WTC11 (cell line): ENCODE data around the gene HOXC4. TPM values are rescaled to one million over a fixed set of nuclear protein-coding genes. Genes with fewer than 3 reads are reported as not detected.
"Not testable (repeated sequence)": the region's sequence is repeated elsewhere in the genome, so short reads cannot be mapped to it uniquely, and the experiment has no call there.

Experiments used
- ATAC-seq: fragments of 200-7000 bp; cut with Tn5 transposase; 2 replicates; pipeline ENCODE4 v1.10.0; 2021; ENCODE audit warnings: mild to moderate bottlenecking, moderate library complexity
- CTCF ChIA-PET: fragments of 300-600 bp; sonication (Branson Sonifier 250); formaldehyde crosslinking; loops from one replicate; lab custom pipeline; 2021; ENCODE audit warnings: antibody characterized with exemption; lab: Charles Lee
- POLR2A ChIA-PET: fragments of 350-600 bp; sonication (Branson Sonifier 250); formaldehyde crosslinking; loops from one replicate; lab custom pipeline; 2021; ENCODE audit warnings: antibody characterized with exemption; lab: Charles Lee
- DNase-seq: peaks from one replicate; pipeline ENCODE4 v3.0.0; 2021; ENCODE audit warnings: low spot score
- H3K27ac Mint-ChIP-seq: 2 replicates; pipeline ENCODE4 v1.8.0; 2021; ENCODE audit warnings: mixed read lengths
- H3K27me3 Mint-ChIP-seq: 2 replicates; pipeline ENCODE4 v1.8.0; 2021; ENCODE audit warnings: low read depth, mild to moderate bottlenecking, moderate library complexity, mixed read lengths
- H3K36me3 Mint-ChIP-seq: 2 replicates; pipeline ENCODE4 v1.8.0; 2021; ENCODE audit warnings: mixed read lengths
- H3K4me1 Mint-ChIP-seq: 2 replicates; pipeline ENCODE4 v1.8.0; 2022; ENCODE audit warnings: mixed read lengths
- H3K4me3 Mint-ChIP-seq: 2 replicates; pipeline ENCODE4 v1.8.0; 2021; ENCODE audit warnings: mild to moderate bottlenecking, moderate library complexity, mixed read lengths
- H3K9me3 Mint-ChIP-seq: 2 replicates; pipeline ENCODE4 v1.8.0; 2021; ENCODE audit warnings: mixed read lengths
- FOXK1 ChIP-seq: sonication (generic); formaldehyde crosslinking; IDR thresholded peaks from 2 replicates; pipeline ENCODE4 v1.8.0; 2022; ENCODE audit warnings: mild to moderate bottlenecking, moderate library complexity, missing genetic modification reagents
- GABPB1 ChIP-seq: sonication (generic); formaldehyde crosslinking; IDR thresholded peaks from 2 replicates; pipeline ENCODE4 v1.8.1; 2023; ENCODE audit warnings: mild to moderate bottlenecking, missing genetic modification reagents
- GTF2I ChIP-seq: fragments of 250-450 bp; sonication (Bioruptor Pico); conservative IDR thresholded peaks from 2 replicates; pipeline ENCODE4 v1.4.0; 2021; ENCODE audit warnings: mild to moderate bottlenecking
- HMGA2 ChIP-seq: fragments of 250-450 bp; sonication (Bioruptor Pico); IDR thresholded peaks from 2 replicates; pipeline ENCODE4 v1.4.0; 2021; ENCODE audit warnings: mild to moderate bottlenecking, moderate library complexity
- KAT7 ChIP-seq: sonication (generic); formaldehyde crosslinking; IDR thresholded peaks from 2 replicates; pipeline ENCODE4 v1.8.1; 2023; ENCODE audit warnings: missing genetic modification reagents, mild to moderate bottlenecking, borderline replicate concordance
- NR3C1 ChIP-seq: sonication (generic); formaldehyde crosslinking; conservative IDR thresholded peaks from 2 replicates; pipeline ENCODE4 v1.8.1; 2023; ENCODE audit warnings: low read depth, mild to moderate bottlenecking, missing genetic modification reagents
- TP53 ChIP-seq: sonication (generic); formaldehyde crosslinking; IDR thresholded peaks from 2 replicates; pipeline ENCODE4 v1.8.1; 2023; ENCODE audit warnings: mild to moderate bottlenecking, missing genetic modification reagents
- total RNA-seq: library from RNA; stranded (reverse); gene quantifications from 3 replicates; pipeline ENCODE4 v1.2.3, GENCODE V29; 2021
- TF ChIP-seq, protein P1 (sequence below): sonication (generic); formaldehyde crosslinking; IDR thresholded peaks from 2 replicates; pipeline ENCODE4 v1.8.0; 2023; ENCODE audit warnings: missing genetic modification reagents, mild to moderate bottlenecking, borderline replicate concordance
- TF ChIP-seq, protein P2 (sequence below): sonication (generic); formaldehyde crosslinking; IDR thresholded peaks from 2 replicates; pipeline ENCODE4 v1.8.1; 2023; ENCODE audit warnings: mild to moderate bottlenecking, missing genetic modification reagents, moderate library complexity
- TF ChIP-seq, protein P3 (sequence below): sonication (generic); formaldehyde crosslinking; IDR thresholded peaks from 2 replicates; pipeline ENCODE4 v1.8.0; 2022; ENCODE audit warnings: mild to moderate bottlenecking, missing genetic modification reagents
- TF ChIP-seq, protein P4 (sequence below): fragments of 250-450 bp; sonication (Bioruptor Pico); IDR thresholded peaks from 2 replicates; pipeline ENCODE4 v1.8.0; 2021; ENCODE audit warnings: mild to moderate bottlenecking
- TF ChIP-seq, protein P5 (sequence below): sonication (generic); formaldehyde crosslinking; IDR thresholded peaks from 2 replicates; pipeline ENCODE4 v1.8.1; 2022; ENCODE audit warnings: mild to moderate bottlenecking, missing genetic modification reagents, moderate library complexity, borderline replicate concordance

HOXC4 gene
- total RNA-seq, 1 experiment from 2014 or later: 0.46 TPM

DNA sequence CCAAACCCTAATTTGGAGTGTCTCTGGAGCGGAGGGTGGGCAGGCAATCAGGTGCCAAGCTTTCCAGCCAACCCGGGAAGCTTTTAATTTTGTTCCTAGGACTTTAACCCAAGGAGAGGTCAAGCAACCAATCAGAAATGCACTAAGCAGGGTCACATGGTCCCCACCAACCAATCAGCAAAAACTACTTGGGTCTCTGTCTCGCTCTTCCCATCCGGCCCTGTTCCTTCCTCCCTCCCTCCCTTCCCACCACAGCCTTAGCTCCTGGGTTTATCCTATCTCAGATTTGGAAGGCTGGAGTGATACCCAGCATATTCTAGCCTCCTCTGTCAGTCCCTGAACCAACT is 13.5 kb upstream of the HOXC4 start:
- TF ChIP-seq, protein P1, sequence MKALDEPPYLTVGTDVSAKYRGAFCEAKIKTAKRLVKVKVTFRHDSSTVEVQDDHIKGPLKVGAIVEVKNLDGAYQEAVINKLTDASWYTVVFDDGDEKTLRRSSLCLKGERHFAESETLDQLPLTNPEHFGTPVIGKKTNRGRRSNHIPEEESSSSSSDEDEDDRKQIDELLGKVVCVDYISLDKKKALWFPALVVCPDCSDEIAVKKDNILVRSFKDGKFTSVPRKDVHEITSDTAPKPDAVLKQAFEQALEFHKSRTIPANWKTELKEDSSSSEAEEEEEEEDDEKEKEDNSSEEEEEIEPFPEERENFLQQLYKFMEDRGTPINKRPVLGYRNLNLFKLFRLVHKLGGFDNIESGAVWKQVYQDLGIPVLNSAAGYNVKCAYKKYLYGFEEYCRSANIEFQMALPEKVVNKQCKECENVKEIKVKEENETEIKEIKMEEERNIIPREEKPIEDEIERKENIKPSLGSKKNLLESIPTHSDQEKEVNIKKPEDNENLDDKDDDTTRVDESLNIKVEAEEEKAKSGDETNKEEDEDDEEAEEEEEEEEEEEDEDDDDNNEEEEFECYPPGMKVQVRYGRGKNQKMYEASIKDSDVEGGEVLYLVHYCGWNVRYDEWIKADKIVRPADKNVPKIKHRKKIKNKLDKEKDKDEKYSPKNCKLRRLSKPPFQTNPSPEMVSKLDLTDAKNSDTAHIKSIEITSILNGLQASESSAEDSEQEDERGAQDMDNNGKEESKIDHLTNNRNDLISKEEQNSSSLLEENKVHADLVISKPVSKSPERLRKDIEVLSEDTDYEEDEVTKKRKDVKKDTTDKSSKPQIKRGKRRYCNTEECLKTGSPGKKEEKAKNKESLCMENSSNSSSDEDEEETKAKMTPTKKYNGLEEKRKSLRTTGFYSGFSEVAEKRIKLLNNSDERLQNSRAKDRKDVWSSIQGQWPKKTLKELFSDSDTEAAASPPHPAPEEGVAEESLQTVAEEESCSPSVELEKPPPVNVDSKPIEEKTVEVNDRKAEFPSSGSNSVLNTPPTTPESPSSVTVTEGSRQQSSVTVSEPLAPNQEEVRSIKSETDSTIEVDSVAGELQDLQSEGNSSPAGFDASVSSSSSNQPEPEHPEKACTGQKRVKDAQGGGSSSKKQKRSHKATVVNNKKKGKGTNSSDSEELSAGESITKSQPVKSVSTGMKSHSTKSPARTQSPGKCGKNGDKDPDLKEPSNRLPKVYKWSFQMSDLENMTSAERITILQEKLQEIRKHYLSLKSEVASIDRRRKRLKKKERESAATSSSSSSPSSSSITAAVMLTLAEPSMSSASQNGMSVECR: no peak
- TF ChIP-seq, protein P2, sequence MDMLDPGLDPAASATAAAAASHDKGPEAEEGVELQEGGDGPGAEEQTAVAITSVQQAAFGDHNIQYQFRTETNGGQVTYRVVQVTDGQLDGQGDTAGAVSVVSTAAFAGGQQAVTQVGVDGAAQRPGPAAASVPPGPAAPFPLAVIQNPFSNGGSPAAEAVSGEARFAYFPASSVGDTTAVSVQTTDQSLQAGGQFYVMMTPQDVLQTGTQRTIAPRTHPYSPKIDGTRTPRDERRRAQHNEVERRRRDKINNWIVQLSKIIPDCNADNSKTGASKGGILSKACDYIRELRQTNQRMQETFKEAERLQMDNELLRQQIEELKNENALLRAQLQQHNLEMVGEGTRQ: peak; percentile 74
- TF ChIP-seq NR3C1 (CRISPR knock-in tag): no peak
- TF ChIP-seq, protein P3, sequence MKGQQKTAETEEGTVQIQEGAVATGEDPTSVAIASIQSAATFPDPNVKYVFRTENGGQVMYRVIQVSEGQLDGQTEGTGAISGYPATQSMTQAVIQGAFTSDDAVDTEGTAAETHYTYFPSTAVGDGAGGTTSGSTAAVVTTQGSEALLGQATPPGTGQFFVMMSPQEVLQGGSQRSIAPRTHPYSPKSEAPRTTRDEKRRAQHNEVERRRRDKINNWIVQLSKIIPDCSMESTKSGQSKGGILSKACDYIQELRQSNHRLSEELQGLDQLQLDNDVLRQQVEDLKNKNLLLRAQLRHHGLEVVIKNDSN (CRISPR knock-in tag): peak; percentile 57; the same call in 1 of the 2 replicates
- ATAC-seq (no peak; the same call in 1 of the 2 replicates), DNase-seq (no peak)
- H3K4me1 Mint-ChIP-seq: peaks cover 8% of the 10 kb centered on the region; the same call in 1 of the 2 replicates
- no peaks in the 10 kb centered on the region for H3K9me3 Mint-ChIP-seq
- no peak overlapping the region for H3K27ac Mint-ChIP-seq
- ChIA-PET POLR2A (no interaction called here), CTCF (interaction anchor here (1.4 to 1.6 kb wide), 2 partner anchors 8 to 98 kb away, joined by 3 to 16 read pairs; partner anchors contain the start of gene HOXC5)
- H3K4me3 Mint-ChIP-seq: no peak overlapping the region
- H3K27me3 Mint-ChIP-seq: peaks cover 100% of the 10 kb centered on the region
- no peaks in the 10 kb centered on the region for H3K36me3 Mint-ChIP-seq

DNA sequence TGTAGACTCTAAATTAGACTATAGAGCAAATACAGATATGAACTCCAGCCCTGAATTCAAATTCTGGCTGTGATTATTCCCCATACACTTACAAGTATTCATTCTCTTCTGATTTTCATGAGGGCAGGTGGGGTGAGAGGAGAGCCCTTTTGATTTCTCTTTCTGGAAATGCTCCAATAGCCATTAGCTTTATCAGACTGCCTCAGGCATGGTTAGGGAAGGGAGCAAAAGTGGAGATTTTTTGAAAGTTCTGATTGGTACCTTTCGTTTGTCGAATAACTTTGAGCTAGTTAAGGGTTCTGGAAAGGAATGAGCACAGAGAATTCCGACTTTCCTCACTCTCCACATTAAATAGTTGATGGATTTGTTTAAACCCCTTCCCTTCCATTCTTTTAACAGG is 13.0 kb upstream of the HOXC4 start:
- TF ChIP-seq, protein P4, sequence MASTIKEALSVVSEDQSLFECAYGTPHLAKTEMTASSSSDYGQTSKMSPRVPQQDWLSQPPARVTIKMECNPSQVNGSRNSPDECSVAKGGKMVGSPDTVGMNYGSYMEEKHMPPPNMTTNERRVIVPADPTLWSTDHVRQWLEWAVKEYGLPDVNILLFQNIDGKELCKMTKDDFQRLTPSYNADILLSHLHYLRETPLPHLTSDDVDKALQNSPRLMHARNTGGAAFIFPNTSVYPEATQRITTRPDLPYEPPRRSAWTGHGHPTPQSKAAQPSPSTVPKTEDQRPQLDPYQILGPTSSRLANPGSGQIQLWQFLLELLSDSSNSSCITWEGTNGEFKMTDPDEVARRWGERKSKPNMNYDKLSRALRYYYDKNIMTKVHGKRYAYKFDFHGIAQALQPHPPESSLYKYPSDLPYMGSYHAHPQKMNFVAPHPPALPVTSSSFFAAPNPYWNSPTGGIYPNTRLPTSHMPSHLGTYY: no peak
- TF ChIP-seq KAT7 (no peak), FOXK1 (CRISPR knock-in tag) (no peak), GABPB1 (CRISPR knock-in tag) (no peak)
- TF ChIP-seq, protein P5, sequence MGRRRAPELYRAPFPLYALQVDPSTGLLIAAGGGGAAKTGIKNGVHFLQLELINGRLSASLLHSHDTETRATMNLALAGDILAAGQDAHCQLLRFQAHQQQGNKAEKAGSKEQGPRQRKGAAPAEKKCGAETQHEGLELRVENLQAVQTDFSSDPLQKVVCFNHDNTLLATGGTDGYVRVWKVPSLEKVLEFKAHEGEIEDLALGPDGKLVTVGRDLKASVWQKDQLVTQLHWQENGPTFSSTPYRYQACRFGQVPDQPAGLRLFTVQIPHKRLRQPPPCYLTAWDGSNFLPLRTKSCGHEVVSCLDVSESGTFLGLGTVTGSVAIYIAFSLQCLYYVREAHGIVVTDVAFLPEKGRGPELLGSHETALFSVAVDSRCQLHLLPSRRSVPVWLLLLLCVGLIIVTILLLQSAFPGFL (CRISPR knock-in tag): no peak
- TF ChIP-seq, protein P3 (CRISPR knock-in tag): no peak
- Mint-ChIP-seq H3K4me1 (peaks cover 8% of the 10 kb centered on the region; the same call in 1 of the 2 replicates), H3K27me3 (peaks cover 100% of the 10 kb centered on the region), H3K36me3 (no peaks in the 10 kb centered on the region), H3K9me3 (no peaks in the 10 kb centered on the region), H3K4me3 (no peak overlapping the region), H3K27ac (no peak overlapping the region)
- no peak for DNase-seq
- CTCF ChIA-PET: interaction anchor here (0.6 to 1.6 kb wide), 5 partner anchors 8 to 339 kb away, joined by 3 to 16 read pairs (median 3); partner anchors contain the start of gene HOXC5
- POLR2A ChIA-PET: no interaction called here
- ATAC-seq: no peak

DNA sequence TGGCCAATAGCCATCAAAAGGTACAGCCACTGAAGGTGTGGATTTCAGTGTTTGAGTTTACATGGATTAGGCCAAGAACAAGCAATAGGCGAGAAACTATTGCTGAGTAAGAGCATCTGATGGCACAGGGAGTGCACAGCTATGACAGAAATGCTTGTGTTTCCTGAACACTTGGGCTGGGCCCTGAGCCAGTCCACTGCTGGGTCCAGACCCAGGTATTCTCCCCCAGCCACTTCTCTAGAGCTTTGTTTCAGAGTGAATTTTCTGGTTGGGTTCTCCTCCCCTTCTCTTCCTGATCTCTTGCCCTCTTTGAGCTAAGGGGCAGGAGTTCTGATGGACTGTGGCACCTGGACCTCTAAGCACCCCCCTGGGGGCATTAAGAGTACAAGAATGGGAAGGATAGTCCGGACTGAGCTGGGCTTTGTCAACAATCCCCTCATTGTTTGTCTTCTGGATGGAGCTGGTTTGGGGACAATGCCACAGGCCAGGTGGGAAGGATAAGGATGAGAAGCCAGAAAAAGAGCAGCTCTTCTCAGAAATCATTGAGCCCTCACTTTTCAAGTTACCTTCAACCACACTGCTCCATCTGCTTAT is 12.4 kb upstream of the HOXC4 start:
- TF ChIP-seq GTF2I (CRISPR knock-in tag): no peak
- TF ChIP-seq HMGA2 (CRISPR knock-in tag): no peak
- TF ChIP-seq TP53 (CRISPR knock-in tag): no peak
- TF ChIP-seq, all 79 proteins: peak for 0
- Mint-ChIP-seq H3K27me3 (peaks cover 100% of the 10 kb centered on the region), H3K4me1 (peaks cover 8% of the 10 kb centered on the region; the same call in 1 of the 2 replicates), H3K9me3 (no peaks in the 10 kb centered on the region), H3K27ac (no peak overlapping the region), H3K4me3 (no peak overlapping the region), H3K36me3 (no peaks in the 10 kb centered on the region)
- ChIA-PET CTCF (interaction anchor here (0.6 to 1.6 kb wide), 5 partner anchors 9 to 338 kb away, joined by 3 to 16 read pairs (median 3); partner anchors contain the start of gene HOXC5), POLR2A (no interaction called here)
- ATAC-seq (no peak), DNase-seq (no peak)

DNA sequence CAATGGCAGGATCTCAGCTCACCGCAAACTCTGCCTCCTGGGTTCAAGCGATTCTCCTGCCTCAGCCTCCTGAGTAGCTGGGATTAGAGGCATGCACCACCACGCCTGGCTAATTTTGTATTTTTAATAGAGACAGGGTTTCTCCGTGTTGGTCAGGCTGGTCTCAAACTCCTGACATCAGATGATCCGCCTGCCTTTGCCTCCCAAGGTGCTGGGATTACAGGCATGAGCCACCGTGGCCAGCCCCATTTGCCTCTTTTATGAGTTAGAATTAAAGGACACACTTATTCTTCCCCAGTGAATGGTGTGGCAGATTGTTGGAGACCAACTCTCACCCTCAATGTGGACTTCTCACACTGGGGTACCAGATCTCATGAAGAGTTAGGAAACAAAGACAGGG is 11.6 kb upstream of the HOXC4 start:
- peaks cover 100% of the 10 kb centered on the region for H3K27me3 Mint-ChIP-seq
- ATAC-seq, DNase-seq, H3K9me3 Mint-ChIP-seq, POLR2A ChIA-PET, H3K4me3 Mint-ChIP-seq, H3K27ac Mint-ChIP-seq, H3K36me3 Mint-ChIP-seq: not testable (repeated sequence)
- H3K4me1 Mint-ChIP-seq: peaks cover 12% of the 10 kb centered on the region
- CTCF ChIA-PET: interaction anchor here (1.6 kb wide), 1 partner anchor 10 kb away, joined by 16 read pairs; the partner anchor contains the start of gene HOXC5
